ENCODE measurements around the gene CAPZA1. TPM values are rescaled to one million over a fixed set of nuclear protein-coding genes. Genes with fewer than 3 reads are reported as not detected.

Gene CAPZA1
- total RNA-seq, 1 donor: 299 TPM

GRCh38 chr1:112665857-112666256 lies 46.2 kb downstream of the CAPZA1 start:
- no peak for DNase-seq (ENCODE audit: low read depth)
- no peak overlapping the region for H3K4me3 ChIP-seq (ENCODE audit: low read depth, low read length)
- no peak for TF ChIP-seq CTCF (IDR thresholded peaks at IDR 0.05; ENCODE audit: insufficient read depth, low read depth, low read length)

- no peak for DNase-seq (ENCODE audit: low read depth)
- TF ChIP-seq CTCF (IDR thresholded peaks at IDR 0.05; ENCODE audit: insufficient read depth, low read depth, low read length): no peak
Observed at GRCh38 chr1:112666946-112667345, 47.3 kb downstream of the CAPZA1 start.

GRCh38 chr1:112672009-112672408 lies 52.4 kb downstream of the CAPZA1 start:
- TF ChIP-seq CTCF (IDR thresholded peaks at IDR 0.05; ENCODE audit: insufficient read depth, low read depth, low read length): no peak
- no peak for DNase-seq (ENCODE audit: low read depth)
- no peak overlapping the region for H3K4me3 ChIP-seq (ENCODE audit: low read depth, low read length)

More at GRCh38 chr1:112666946-112667345, 47.3 kb downstream of the CAPZA1 start:
- H3K4me3 ChIP-seq (ENCODE audit: low read depth, low read length): no peak overlapping the region

- no peak overlapping the region for H3K4me3 ChIP-seq (ENCODE audit: low read depth, low read length)
- TF ChIP-seq CTCF (IDR thresholded peaks at IDR 0.05; ENCODE audit: insufficient read depth, low read depth, low read length): no peak
- DNase-seq (ENCODE audit: low read depth): no peak
Observed at GRCh38 chr1:112672842-112673241, 53.2 kb downstream of the CAPZA1 start.

- peak; percentile 75 for DNase-seq (ENCODE audit: low read depth)
- H3K4me3 ChIP-seq (ENCODE audit: low read depth, low read length): peak overlapping the region; percentile 82
- TF ChIP-seq CTCF (IDR thresholded peaks at IDR 0.05; ENCODE audit: insufficient read depth, low read depth, low read length): peak; percentile 60
Observed at GRCh38 chr1:112673592-112674439, 54.2 kb downstream of the CAPZA1 start.

GRCh38 chr1:112674440-112674985 lies 54.9 kb downstream of the CAPZA1 start, which contains the start of gene MOV10:
Gene MOV10, plus strand, starts transcription at chr1:112674659. Its CDS starts 254 bp downstream, at chr1:112674913.
- peak; percentile 83 for DNase-seq (ENCODE audit: low read depth)
- H3K4me3 ChIP-seq (ENCODE audit: low read depth, low read length): peak within 1 kb of the TSS; percentile 82
- no peak for TF ChIP-seq CTCF (IDR thresholded peaks at IDR 0.05; ENCODE audit: insufficient read depth, low read depth, low read length)
